GM19023 (cell line): Measurements from ENCODE around the gene TTC34.
"Not testable (repeated sequence)": the region's sequence is repeated elsewhere in the genome, so short reads cannot be mapped to it uniquely, and the experiment has no call there.

Experiments
- ATAC-seq: cut with Tn5 transposase; IDR thresholded peaks from one replicate; pipeline ENCODE4 v1.9.1; 2021; ENCODE audit warnings: mild to moderate bottlenecking, moderate library complexity; ENCODE audit not compliant: unreplicated experiment

Gene TTC34

GRCh38 chr1:2799811-2800663 is 1.5 kb downstream of the TTC34 start:
- ATAC-seq, result no peak

GRCh38 chr1:2798958-2799357 is 2.5 kb downstream of the TTC34 start:
- not testable (repeated sequence) for ATAC-seq

GRCh38 chr1:2797741-2798016 is 3.8 kb downstream of the TTC34 start:
- no peak for ATAC-seq

- ATAC-seq, result no peak
Measured at GRCh38 chr1:2796890-2797740, 4.4 kb downstream of the TTC34 start.

GRCh38 chr1:2795926-2796325 is 5.6 kb downstream of the TTC34 start:
- ATAC-seq, result no peak

GRCh38 chr1:2791027-2791760 is 10.3 kb downstream of the TTC34 start:
- ATAC-seq, result no peak

GRCh38 chr1:2789986-2790581 is 11.4 kb downstream of the TTC34 start:
- no peak for ATAC-seq

- ATAC-seq, result no peak
Measured at GRCh38 chr1:2789164-2789985, 12.1 kb downstream of the TTC34 start.

- no peak for ATAC-seq
Measured at GRCh38 chr1:2788506-2789163, 12.9 kb downstream of the TTC34 start.

GRCh38 chr1:2787163-2787911 is 14.2 kb downstream of the TTC34 start:
- no peak for ATAC-seq

GRCh38 chr1:2786329-2787162 is 14.9 kb downstream of the TTC34 start:
- ATAC-seq, result no peak

GRCh38 chr1:2785631-2786328 is 15.7 kb downstream of the TTC34 start:
- ATAC-seq, result no peak

- no peak for ATAC-seq
Measured at GRCh38 chr1:2784854-2785630, 16.5 kb downstream of the TTC34 start.

GRCh38 chr1:2783435-2784397 is 17.8 kb downstream of the TTC34 start:
- ATAC-seq, result no peak

GRCh38 chr1:2783069-2783434 is 18.4 kb downstream of the TTC34 start:
- no peak for ATAC-seq

- no peak for ATAC-seq
Measured at GRCh38 chr1:2781627-2782026, 19.9 kb downstream of the TTC34 start.
